Activated CD4-positive, alpha-beta T cell treated with anti-CD3 and anti-CD28 coated beads, Interleukin-2, amount 50 U/mL, for 16 hours (primary cell): ENCODE results near the gene NUDT16L1.
A peak's percentile ranks its signal among the peaks of the same experiment; 100 is the strongest.

Experiments used
- DNase-seq: peaks from one replicate; pipeline ENCODE4 v3.0.0-alpha.2; 2020

The NUDT16L1 gene

GRCh38 chr16:4693296-4693955 is at the start of gene NUDT16L1:
NUDT16L1 (plus strand) TSS chr16:4693562; CDS start chr16:4693727, 165 bp downstream.
- peak; percentile 97 for DNase-seq

- no peak for DNase-seq
Observed at GRCh38 chr16:4646773-4647643, 46.4 kb upstream of the NUDT16L1 start.

DNA sequence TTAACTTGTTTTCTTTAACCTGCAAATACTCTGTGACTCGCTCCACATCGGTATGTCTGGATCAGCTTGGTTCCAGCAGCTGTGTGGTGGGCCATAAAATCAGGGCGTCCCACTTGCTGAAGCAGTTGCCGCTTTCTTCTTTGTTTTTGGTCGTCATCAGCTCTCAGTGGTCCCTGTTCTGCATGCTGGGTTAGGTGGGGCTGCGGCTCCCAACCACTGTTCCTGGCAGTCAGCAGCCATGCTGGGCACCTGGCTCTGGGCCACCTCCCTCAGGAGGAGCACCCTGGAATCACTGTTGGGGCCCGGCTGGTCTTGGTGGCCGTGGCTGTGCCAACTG is 45.8 kb upstream of the NUDT16L1 start:
- no peak for DNase-seq

- DNase-seq = no peak
Observed at GRCh38 chr16:4648917-4649316, 44.4 kb upstream of the NUDT16L1 start.

DNA sequence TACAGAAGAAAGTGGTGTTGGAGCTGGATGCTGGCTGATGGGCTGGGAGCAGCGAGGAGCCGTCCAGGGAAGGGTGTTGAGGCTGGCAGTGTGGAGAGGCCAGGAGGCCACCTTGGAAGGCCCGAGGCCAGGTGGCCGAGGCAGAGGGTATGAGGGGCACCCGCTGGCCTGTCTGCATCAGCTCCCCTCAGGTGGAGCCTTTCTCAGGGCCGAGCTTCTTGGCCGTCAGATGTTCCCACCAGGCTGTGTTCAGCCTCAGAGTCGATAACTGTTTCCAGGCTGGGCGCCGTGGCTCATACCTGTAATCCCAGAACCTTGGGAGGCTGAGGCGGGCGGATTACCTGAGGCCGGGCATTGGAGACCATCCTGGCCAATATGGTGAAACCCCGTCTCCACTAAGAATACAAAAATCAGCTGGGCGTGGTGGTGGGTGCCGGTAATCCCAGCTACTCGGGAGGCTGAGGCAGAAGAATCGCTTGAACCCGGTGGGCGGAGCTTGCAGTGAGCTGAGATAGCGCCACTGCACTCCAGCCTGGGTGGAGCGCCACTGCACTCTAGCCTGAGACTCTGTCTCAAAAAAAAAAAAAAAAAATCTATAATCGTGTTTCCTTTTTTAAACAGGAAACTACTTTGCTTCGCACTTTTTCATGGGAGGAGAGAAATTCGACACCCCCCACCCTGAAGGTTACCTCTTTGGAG is 43.5 kb upstream of the NUDT16L1 start:
- DNase-seq = no peak

GRCh38 chr16:4650443-4651074 is 42.8 kb upstream of the NUDT16L1 start:
- DNase-seq = peak; percentile 82

DNA sequence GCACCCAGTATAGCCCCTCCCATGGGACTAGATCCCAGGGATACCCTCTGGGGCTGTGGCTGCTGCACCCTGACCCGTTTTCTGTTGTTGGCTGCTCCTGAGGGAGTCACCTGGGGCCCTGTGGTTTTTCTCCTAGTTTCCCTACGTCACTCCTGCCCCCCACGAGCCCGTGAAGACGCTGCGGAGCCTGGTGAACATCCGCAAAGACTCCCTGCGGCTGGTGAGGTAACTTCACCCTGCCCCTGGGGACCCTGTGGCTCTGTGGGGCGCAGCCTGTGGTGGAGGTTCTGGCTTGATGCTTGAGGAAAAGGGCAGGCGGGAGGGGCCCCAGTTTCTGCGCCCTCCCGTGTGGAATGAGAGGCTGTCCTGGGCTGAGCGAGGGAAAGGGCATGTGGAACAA is 41.5 kb upstream of the NUDT16L1 start:
- DNase-seq = no peak

DNA sequence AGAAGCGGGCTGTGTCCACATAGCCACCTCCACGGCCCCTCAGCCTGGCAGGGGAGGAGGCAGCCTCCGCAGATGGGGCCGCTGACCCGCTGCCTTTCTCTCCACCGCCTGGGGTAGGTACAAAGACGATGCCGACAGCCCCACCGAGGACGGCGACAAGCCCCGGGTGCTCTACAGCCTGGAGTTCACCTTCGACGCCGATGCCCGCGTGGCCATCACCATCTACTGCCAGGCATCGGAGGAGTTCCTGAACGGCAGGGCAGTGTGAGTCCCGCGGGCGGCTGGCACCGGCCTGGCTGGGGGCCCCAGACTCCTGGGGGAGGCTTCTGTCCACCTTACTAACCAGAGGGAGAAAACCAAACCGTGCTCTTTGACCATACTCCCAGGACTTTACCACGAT is 40.8 kb upstream of the NUDT16L1 start:
- no peak for DNase-seq

DNA sequence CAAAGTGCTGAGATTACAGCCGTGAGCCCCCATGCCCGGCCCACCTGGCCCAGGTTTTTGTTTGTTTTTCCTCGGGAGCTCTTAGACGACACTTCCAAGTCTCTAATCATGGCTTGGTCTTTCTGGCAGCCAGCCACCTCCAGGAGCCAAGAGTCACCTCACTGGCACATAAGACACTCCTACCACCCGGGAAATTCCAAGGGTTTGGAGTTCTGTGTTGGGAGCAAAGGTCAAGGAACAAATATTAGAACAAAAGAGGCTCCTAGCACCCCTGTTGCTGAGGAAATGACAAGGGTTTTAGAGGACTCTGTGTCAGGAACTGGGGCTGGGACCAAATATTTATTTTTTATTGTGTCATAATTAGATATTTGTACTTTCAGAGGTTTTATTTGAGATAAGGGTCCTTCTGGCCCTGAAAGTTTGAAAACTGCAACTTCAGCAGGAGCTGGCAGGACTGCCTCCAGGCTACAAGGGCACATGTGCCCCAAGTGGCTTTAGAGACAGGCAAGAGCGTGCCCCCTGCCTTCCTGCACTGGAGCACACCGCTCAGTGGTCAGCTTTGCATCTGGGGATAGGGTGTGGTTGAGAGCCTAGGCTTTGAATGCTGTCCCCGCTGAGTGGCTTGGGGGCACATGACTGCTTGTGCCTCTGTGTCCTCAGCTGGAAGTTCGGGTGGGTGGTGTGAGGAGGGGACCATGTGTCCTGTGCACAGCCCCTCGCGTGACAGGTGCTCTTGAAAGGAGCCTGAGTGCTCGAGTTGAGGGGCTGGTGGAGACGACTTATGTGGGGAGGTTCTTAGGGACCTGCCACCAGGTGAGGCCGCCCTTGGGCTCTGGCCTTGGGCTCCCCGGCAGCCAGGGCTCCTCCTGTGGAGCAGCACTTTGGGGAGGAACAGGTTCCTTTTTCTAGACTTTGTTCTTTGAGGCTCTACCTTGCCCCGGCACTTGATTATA is 39.1 kb upstream of the NUDT16L1 start:
- no peak for DNase-seq

DNA sequence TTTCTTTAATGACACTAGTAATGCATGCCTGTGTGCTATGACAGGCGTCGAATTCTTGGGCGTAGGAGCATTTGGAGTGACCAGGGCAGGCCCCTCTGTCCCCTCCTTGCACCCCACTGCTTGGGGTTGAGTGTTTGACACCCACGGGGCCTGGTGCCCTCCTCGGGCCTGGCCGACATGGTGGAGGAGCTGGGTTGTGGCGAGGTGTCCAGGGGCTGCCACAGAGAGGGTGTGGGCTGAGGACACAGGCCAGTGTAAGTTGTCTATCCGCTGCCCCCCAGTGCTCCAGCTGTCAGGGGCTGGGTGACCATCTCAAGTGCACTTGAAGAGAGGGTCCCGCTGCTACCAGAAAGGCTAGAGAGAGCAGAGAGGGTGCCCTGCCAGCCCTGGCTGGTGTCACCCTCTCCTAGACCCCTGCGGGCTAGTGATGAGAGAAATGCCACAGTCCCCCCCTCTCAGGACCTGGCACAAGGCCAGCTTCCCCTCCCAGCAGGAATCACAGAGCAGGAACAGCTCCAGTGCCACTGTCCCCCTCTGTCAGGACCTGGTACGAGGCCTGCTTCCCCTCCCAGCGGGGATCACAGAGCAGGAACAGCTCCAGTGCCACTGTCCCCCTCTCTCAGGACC is 38.3 kb upstream of the NUDT16L1 start:
- DNase-seq = no peak

DNA sequence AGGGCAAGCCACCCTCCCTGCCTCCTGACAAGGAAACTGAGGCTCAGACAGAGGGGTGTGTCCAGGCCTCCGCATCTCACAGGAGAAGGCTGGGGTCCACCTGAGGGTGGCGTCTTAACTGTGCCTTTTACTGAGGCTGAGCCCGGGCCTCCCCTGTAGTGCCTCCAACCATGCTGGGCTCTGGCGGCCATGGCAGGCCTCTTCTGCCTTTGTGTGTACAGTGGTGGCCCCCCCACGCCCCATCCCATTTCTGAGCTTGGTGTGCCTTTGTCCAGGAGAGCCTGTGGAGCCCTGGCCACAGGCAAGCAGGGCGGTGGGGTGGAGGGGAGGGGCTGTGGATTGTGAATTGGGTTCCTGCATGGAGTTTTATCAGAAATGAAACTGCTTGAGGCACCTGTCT is 37.6 kb upstream of the NUDT16L1 start:
- DNase-seq = no peak

DNA sequence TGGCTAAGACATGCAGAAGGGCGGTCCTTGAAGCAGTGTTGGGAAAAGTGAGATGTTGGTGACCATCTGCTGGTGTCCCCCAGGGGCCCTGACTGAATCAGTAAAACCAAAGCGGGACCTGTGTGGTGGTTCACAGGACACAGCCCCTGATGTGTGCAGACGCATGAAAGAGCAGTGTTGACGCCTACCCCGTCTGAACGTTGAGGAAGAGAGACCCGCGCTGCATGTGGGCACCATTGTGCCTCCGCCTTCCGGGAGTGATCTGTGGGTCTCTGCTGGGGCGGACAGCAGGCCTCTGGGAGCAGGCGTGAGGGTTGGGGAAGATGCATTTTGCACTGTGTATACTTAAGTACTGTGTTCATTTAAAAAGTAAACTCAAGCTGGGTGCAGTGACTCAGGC is 37.1 kb upstream of the NUDT16L1 start:
- no peak for DNase-seq

DNA sequence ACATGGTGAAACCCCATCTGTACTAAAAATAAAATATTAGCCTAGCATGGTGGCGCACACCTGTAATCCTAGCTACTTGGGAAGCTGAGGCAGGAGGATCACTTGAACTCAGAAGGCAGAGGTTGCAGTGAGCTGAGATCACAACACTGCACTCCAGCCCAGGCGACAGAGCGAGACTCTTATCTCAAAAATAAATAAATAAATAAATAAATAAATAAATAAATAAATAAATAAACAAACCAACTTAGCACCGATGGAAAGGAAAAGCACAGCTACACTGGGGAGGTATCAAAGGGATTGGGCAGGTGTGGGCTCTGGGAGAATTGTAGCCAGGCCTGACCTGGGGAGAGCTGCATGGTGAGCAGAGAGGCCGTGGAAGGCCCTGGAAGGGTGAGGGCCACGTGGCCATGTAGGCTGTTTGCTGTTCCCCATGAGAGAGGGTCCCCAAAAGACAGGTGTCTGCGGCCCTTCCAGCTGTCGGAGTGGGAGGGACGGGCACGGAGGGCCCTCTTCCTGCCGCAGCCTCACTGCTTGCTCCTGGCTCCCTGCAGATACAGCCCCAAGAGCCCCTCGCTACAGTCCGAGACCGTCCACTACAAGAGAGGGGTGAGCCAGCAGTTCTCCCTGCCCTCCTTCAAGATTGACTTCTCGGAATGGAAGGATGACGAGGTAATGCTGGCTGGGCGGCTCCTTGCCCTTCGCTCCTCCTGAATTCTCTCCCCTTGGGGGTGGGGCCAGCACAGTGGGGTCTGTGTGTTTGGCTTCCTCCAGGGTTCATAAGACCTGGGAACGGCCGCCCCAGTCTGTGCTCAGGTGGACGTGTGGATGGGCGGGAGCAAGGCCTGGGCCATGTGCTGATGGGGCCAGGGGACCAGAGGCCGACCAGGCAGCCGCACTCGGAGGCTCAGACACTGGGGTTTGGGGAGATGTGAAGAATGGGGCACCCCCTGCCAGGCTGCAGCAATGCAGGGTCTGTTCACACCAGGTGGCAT is 36.4 kb upstream of the NUDT16L1 start:
- no peak for DNase-seq

GRCh38 chr16:4659363-4660353 is 33.7 kb upstream of the NUDT16L1 start:
- no peak for DNase-seq

DNA sequence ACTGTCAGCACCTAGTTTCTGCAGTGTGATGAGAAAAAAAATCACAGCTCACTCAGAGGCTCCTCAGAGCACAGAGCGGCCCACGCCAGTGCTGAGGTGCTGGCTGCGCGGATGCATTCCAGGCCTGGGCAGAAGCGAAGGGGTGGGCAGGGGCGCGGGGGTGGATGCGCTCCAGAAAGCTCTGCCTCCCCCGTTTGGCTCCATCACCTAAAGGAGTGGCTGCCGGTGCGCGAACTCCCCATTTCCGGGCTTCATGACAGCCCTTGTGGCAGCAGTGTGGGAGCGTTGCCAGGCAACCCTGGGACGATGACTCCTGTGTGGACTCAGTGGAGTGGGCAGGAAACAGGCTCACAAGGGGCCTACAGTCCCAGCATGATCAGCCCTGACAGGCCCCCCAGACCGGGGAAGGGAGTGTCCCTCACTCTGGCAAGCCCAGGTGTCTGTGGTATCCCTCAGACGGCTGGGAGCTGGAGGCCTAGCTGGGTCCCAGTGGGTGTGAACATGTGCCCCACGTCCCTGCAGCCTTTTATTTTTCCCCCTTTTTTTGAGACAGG is 32.8 kb upstream of the NUDT16L1 start:
- peak; percentile 61 for DNase-seq

- DNase-seq = no peak
Observed at GRCh38 chr16:4661661-4662060, 31.7 kb upstream of the NUDT16L1 start.

DNA sequence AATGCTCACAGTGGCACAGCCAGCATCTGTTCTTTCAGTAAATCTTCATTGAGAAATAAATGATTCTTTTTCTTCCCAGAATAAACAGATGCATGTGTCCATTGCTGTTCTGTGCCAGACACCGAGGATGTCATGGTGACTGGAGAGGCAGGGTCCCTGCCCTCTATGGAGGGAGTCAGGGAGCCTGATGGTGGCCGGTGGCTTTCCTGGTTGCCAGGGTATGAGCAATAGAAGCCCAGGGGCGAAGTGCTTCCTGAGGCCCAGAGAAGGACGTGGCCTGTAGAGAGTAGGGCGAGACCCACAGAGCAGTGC is 29.9 kb upstream of the NUDT16L1 start:
- DNase-seq = no peak

GRCh38 chr16:4663777-4664465 is 29.4 kb upstream of the NUDT16L1 start:
- DNase-seq = no peak
